HUES48 (cell line): ENCODE measurements around the gene ETV6.

Experiments used
- H3K27ac ChIP-seq: one replicate; pipeline ENCODE4 v1.7.0; 2013; ENCODE audit warnings: low read depth, low read length, inconsistent platforms
- H3K27me3 ChIP-seq: 2 replicates; pipeline ENCODE4 v1.6.1; 2013; ENCODE audit warnings: mild to moderate bottlenecking, low read length; ENCODE audit not compliant: control insufficient read depth, insufficient read depth
- H3K36me3 ChIP-seq: 2 replicates; pipeline ENCODE4 v1.6.1; 2013; ENCODE audit warnings: low read length; ENCODE audit not compliant: control insufficient read depth, insufficient read depth
- H3K4me1 ChIP-seq: 2 replicates; pipeline ENCODE4 v1.6.1; 2013; ENCODE audit warnings: mild to moderate bottlenecking, low read length; ENCODE audit not compliant: control insufficient read depth, insufficient read depth
- H3K4me3 ChIP-seq: 2 replicates; pipeline ENCODE4 v1.5.1; 2013; ENCODE audit warnings: mild to moderate bottlenecking, low read depth, low read length
- H3K9ac ChIP-seq: 2 replicates; pipeline ENCODE4 v1.6.1; 2013; ENCODE audit warnings: mild to moderate bottlenecking, low read depth, low read length, moderate library complexity
- H3K9me3 ChIP-seq: 2 replicates; pipeline ENCODE4 v1.6.1; 2013; ENCODE audit warnings: low read length; ENCODE audit not compliant: control insufficient read depth, insufficient read depth

ETV6 gene

DNA sequence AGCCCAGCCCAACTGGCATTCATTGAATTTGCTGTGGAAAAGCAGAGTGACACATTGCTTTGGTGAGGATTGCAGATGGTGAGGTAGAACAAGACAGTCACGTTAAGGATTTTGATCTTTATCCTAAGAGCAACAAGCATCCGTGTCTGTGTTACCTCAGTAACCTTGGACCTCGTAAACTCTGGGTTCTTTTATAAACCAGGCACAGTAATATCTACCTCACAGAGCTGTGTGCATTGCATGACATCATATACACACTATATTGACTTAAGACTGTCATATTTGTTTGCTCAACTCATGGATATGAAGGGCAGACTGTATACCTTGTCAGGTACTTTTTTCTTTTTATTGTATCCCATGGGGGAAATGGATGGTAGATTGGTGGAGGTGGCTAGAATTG, 156.2 kb downstream of the ETV6 start:
- Histone ChIP-seq H3K9ac (no peak overlapping the region), H3K36me3 (no peaks in the 10 kb centered on the region), H3K9me3 (no peaks in the 10 kb centered on the region), H3K27ac (no peak overlapping the region), H3K4me1 (peaks cover 17% of the 10 kb centered on the region), H3K4me3 (no peak overlapping the region), H3K27me3 (no peaks in the 10 kb centered on the region)

GRCh38 chr12:11807458-11807857, 158.0 kb downstream of the ETV6 start:
- Histone ChIP-seq H3K27me3 (no peaks in the 10 kb centered on the region), H3K4me1 (peaks cover 30% of the 10 kb centered on the region), H3K36me3 (no peaks in the 10 kb centered on the region), H3K4me3 (no peak overlapping the region), H3K27ac (no peak overlapping the region), H3K9ac (no peak overlapping the region), H3K9me3 (no peaks in the 10 kb centered on the region)

DNA sequence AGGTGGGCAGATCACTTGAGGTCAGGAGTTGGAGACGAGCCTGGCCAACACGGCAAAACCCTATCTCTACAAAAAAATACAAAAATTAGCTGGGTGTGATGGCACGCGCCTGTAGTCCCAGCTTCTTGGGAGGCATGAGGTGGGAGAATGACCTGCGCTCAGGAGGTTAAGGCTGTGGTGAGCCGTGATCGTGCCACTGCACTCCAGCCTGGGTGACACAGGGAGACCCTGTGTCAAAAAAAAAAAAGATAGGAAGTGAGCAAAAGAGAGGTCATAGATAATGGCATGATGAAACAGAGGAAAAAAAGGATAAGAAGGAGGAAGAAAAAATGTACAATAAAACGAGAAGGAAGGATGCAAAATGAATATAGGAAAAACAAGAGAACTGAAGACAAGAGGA, 159.5 kb downstream of the ETV6 start:
- peaks cover 43% of the 10 kb centered on the region for H3K4me1 ChIP-seq
- H3K9me3 ChIP-seq = no peaks in the 10 kb centered on the region
- H3K27ac ChIP-seq = no peak overlapping the region
- H3K27me3 ChIP-seq = no peaks in the 10 kb centered on the region
- no peak overlapping the region for H3K9ac ChIP-seq
- no peaks in the 10 kb centered on the region for H3K36me3 ChIP-seq
- no peak overlapping the region for H3K4me3 ChIP-seq

DNA sequence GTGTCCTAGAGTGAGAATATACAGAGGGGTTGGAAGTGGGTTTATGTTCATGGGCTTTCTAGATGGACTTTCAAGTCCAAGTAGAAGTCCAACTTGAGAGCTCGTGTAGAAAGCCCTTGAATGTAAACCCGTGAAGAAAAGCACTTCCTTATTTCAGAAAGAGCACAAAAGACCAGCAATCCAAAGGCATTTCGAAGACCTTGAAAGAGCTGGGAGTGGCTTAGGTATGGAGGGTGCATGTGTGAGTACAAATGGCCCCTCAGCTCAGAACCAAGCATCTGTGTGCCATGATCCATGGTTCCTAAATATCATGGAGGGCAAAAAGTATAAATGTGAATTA, 160.7 kb downstream of the ETV6 start:
- Histone ChIP-seq H3K4me3 (no peak overlapping the region), H3K9ac (no peak overlapping the region)

DNA sequence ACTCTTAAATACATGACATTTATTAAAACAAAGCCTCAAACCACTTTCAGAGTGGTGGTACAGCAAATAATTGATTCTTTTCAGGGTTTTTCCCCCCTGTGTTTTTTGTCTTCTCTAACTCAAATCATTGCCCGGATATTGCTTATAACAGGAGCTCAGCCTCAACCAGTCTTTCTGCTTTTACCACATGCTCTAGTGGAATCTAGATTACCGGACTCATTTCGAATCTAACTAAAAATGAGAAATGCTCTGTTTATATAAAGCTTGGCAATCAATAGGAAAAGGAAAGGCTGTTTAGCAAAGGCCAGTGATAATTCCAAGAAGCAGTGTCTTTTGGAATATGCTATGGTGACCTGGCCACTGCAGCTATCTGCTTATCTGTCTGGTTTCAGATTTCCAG, 161.5 kb downstream of the ETV6 start:
- no peak overlapping the region for H3K4me3 ChIP-seq

More for the DNA sequence above, 160.7 kb downstream of the ETV6 start:
- Histone ChIP-seq H3K27ac (no peak overlapping the region), H3K36me3 (no peaks in the 10 kb centered on the region), H3K27me3 (no peaks in the 10 kb centered on the region), H3K4me1 (peaks cover 56% of the 10 kb centered on the region), H3K9me3 (no peaks in the 10 kb centered on the region)

GRCh38 chr12:11812241-11812585, 162.7 kb downstream of the ETV6 start:
- Histone ChIP-seq H3K4me3 (0 out of 2 replicates have a peak overlapping the region, but pooled peaks have one; percentile 8), H3K27me3 (no peaks in the 10 kb centered on the region), H3K9me3 (no peaks in the 10 kb centered on the region), H3K9ac (no peak overlapping the region; the same call in 1 of the 2 replicates), H3K27ac (peak overlapping the region; percentile 87), H3K36me3 (no peaks in the 10 kb centered on the region), H3K4me1 (peaks cover 51% of the 10 kb centered on the region)

More for the DNA sequence above, 161.5 kb downstream of the ETV6 start:
- Histone ChIP-seq H3K27ac (no peak overlapping the region), H3K4me1 (peaks cover 63% of the 10 kb centered on the region), H3K36me3 (no peaks in the 10 kb centered on the region), H3K9ac (no peak overlapping the region), H3K9me3 (no peaks in the 10 kb centered on the region), H3K27me3 (no peaks in the 10 kb centered on the region)

GRCh38 chr12:11812586-11813437, 163.3 kb downstream of the ETV6 start:
- peak overlapping the region; percentile 8 for H3K4me3 ChIP-seq
- peak overlapping the region; percentile 87 for H3K27ac ChIP-seq
- H3K9ac ChIP-seq = peak overlapping the region; percentile 34; the same call in 1 of the 2 replicates
- H3K9me3 ChIP-seq = no peaks in the 10 kb centered on the region
- peaks cover 46% of the 10 kb centered on the region for H3K4me1 ChIP-seq
- H3K36me3 ChIP-seq = no peaks in the 10 kb centered on the region
- H3K27me3 ChIP-seq = no peaks in the 10 kb centered on the region

GRCh38 chr12:11813438-11813813, 164.0 kb downstream of the ETV6 start:
- no peak overlapping the region for H3K4me3 ChIP-seq

GRCh38 chr12:11814374-11814773, 164.9 kb downstream of the ETV6 start:
- Histone ChIP-seq H3K27ac (peak overlapping the region; percentile 43), H3K4me1 (peaks cover 46% of the 10 kb centered on the region), H3K36me3 (no peaks in the 10 kb centered on the region), H3K9ac (no peak overlapping the region), H3K9me3 (no peaks in the 10 kb centered on the region), H3K4me3 (no peak overlapping the region), H3K27me3 (no peaks in the 10 kb centered on the region)

More at GRCh38 chr12:11813438-11813813, 164.0 kb downstream of the ETV6 start:
- peak overlapping the region; percentile 87 for H3K27ac ChIP-seq
- H3K27me3 ChIP-seq = no peaks in the 10 kb centered on the region
- no peak overlapping the region for H3K9ac ChIP-seq
- H3K36me3 ChIP-seq = no peaks in the 10 kb centered on the region
- no peaks in the 10 kb centered on the region for H3K9me3 ChIP-seq
- peaks cover 46% of the 10 kb centered on the region for H3K4me1 ChIP-seq

- Histone ChIP-seq H3K36me3 (no peaks in the 10 kb centered on the region), H3K9ac (no peak overlapping the region), H3K4me3 (no peak overlapping the region), H3K27ac (peak overlapping the region; percentile 27), H3K4me1 (peaks cover 46% of the 10 kb centered on the region), H3K27me3 (no peaks in the 10 kb centered on the region), H3K9me3 (no peaks in the 10 kb centered on the region)
Observed at GRCh38 chr12:11815397-11815796, 165.9 kb downstream of the ETV6 start.

DNA sequence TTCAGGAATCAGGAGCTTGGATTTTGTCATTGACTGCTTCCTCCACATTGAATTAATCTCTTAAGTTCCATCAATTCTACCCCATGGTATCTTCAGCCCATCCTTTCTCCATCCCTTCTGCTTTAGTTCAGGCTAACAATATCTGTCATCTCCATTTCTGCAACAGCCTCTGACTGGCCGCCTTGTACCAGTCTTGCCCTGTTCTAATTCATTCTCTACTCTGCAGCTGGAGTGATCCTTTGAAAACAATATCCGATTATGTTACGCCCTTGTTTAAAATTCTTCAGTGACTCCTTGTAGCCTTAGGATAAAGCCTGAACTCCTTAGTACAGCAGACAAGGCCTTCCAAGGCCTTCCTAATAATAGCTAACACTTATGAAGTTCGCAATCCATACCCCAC, 170.2 kb downstream of the ETV6 start:
- no peaks in the 10 kb centered on the region for H3K9me3 ChIP-seq
- no peak overlapping the region for H3K27ac ChIP-seq
- H3K4me3 ChIP-seq = no peak overlapping the region
- no peaks in the 10 kb centered on the region for H3K36me3 ChIP-seq
- no peaks in the 10 kb centered on the region for H3K27me3 ChIP-seq
- no peak overlapping the region for H3K9ac ChIP-seq
- peaks cover 25% of the 10 kb centered on the region for H3K4me1 ChIP-seq
